T-cell (primary cell): ENCODE data around the gene PXN. TPM values are rescaled to one million over a fixed set of nuclear protein-coding genes. Genes with fewer than 3 reads are reported as not detected.

Experiments used
- ATAC-seq, 4 experiments: fragments of 200-7000 bp in 3 of 4; fragments of 150-1000 bp in 1 of 4; cut with Tn5 transposase; replicated peaks in 1 of 4; 1 replicate in 3 of 4; 2 replicates in 1 of 4; pipeline ENCODE4 v1.10.0; 2021; ENCODE audit warnings: moderate library complexity in 3 of 4, mild to moderate bottlenecking in 2 of 4, moderate number of reproducible peaks in 1 of 4
- CTCF ChIA-PET, 2 donors: fragments of 300-600 bp; sonication (Branson Sonifier 250); formaldehyde crosslinking; loops; one replicate each; lab custom pipeline; 2022; ENCODE audit warnings: antibody characterized with exemption in 2 of 2; lab: Charles Lee
- POLR2A ChIA-PET, 2 donors: fragments of 300-600 bp; sonication (Branson Sonifier 250); formaldehyde crosslinking; loops; one replicate each; lab custom pipeline; 2022; ENCODE audit warnings: antibody characterized with exemption in 2 of 2; lab: Charles Lee
- DNase-seq, 35 experiments: peaks; one replicate each; pipeline versions ENCODE4 v3.0.0 to v3.0.0-alpha.2; 2013 to 2023
- H3K27ac ChIP-seq: one replicate; pipeline ENCODE4 v1.5.1; 2013; ENCODE audit warnings: low read length
- H3K27me3 ChIP-seq, 2 experiments: replicated peaks in 1 of 2; 1 replicate in 1 of 2; 2 replicates in 1 of 2; pipeline versions ENCODE4 v1.6.1 to v1.7.0; 2013; ENCODE audit warnings: low read length in 1 of 2, mixed read lengths in 1 of 2; ENCODE audit not compliant: control insufficient read depth in 2 of 2, insufficient read depth in 2 of 2; ENCODE audit errors: extremely low read depth in 1 of 2
- H3K36me3 ChIP-seq, 2 donors: 1 replicate in 1 of 2; 2 replicates in 1 of 2; pipeline versions ENCODE4 v1.6.1 to v1.7.0; 2013; ENCODE audit warnings: low read length in 1 of 2; ENCODE audit not compliant: control insufficient read depth in 2 of 2, insufficient read depth in 1 of 2; ENCODE audit errors: extremely low read depth in 1 of 2
- H3K4me1 ChIP-seq, 2 experiments: 1 replicate in 1 of 2; 2 replicates in 1 of 2; pipeline versions ENCODE4 v1.6.1 to v1.7.0; 2013; ENCODE audit warnings: low read length in 2 of 2, mixed read lengths in 1 of 2; ENCODE audit not compliant: insufficient read depth in 2 of 2, control insufficient read depth in 1 of 2; ENCODE audit errors: extremely low read depth in 1 of 2
- H3K4me3 ChIP-seq, 2 donors: 1 replicate in 1 of 2; 2 replicates in 1 of 2; pipeline versions ENCODE4 v1.5.1 to v1.7.0; 2013; ENCODE audit warnings: mild to moderate bottlenecking in 2 of 2, low read length in 1 of 2, moderate library complexity in 1 of 2; ENCODE audit not compliant: control insufficient read depth in 1 of 2; ENCODE audit errors: extremely low read depth in 1 of 2
- H3K9me3 ChIP-seq: 2 replicates; pipeline ENCODE4 v1.7.0; 2013
- H3K27ac Mint-ChIP-seq, 2 donors: one replicate each; pipeline ENCODE4 v1.8.0; 2020 to 2021; ENCODE audit warnings: mild to moderate bottlenecking in 2 of 2, mixed read lengths in 2 of 2
- H3K27me3 Mint-ChIP-seq, 2 donors: one replicate each; pipeline ENCODE4 v1.8.0; 2021 to 2022; ENCODE audit warnings: mixed read lengths in 2 of 2
- H3K36me3 Mint-ChIP-seq: one replicate; pipeline ENCODE4 v1.8.0; 2021; ENCODE audit warnings: mixed read lengths
- H3K4me1 Mint-ChIP-seq, 3 donors: one replicate each; pipeline ENCODE4 v1.8.0; 2020 to 2022; ENCODE audit warnings: mixed read lengths in 3 of 3, mild to moderate bottlenecking in 1 of 3
- H3K4me3 Mint-ChIP-seq, 3 donors: one replicate each; pipeline ENCODE4 v1.8.0; 2020 to 2022; ENCODE audit warnings: mild to moderate bottlenecking in 3 of 3, mixed read lengths in 3 of 3, moderate library complexity in 3 of 3
- H3K9me3 Mint-ChIP-seq, 3 donors: one replicate each; pipeline ENCODE4 v1.8.0; 2020 to 2022; ENCODE audit warnings: mixed read lengths in 3 of 3
- WGBS: methylation state at CpG from one replicate; pipeline ENCODE4 v1.1.5; 2013; ENCODE audit warnings: missing lambda C conversion rate; ENCODE audit not compliant: insufficient coverage; 5-methylcytosine and 5-hydroxymethylcytosine counted together
- total RNA-seq, 35 experiments: library from RNA in 6 of 35; stranded (reverse) in 6 of 35; fragments of 120-200 nt in 1 of 35; gene quantifications; one replicate each; pipeline versions ENCODE4 v1.2.1 to v1.2.4 and lab custom pipeline; 2013 to 2026

Gene PXN
- total RNA-seq, 5 donors from 2014 or later (not counting 1 experiment from before 2014, with no cell fraction given), result 128 to 202 (median 137) TPM

DNA sequence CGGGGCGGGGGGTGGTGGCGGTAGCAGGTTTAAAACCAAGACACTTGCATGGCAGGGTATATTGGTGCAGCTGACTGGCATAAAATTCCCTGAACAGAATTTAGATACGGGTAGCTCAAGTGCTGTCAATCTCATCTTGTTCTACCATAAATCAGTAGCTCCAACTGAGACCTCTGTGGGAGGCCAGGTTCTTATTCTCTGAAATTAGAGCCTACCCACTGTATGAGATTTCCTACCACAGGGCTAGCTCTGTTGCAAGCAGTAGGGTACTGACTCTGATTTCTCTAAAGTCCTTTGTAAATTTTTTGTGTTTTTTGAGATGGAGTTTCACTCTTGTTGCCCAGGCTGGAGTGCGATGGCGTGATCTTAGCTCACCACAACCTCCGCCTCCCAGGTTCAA, 61.4 kb downstream of the PXN start:
- Mint-ChIP-seq H3K9me3 (no peaks in the 10 kb centered on the region), H3K27me3 (no peaks in the 10 kb centered on the region), H3K4me3 (no peak overlapping the region), H3K36me3 (peaks cover 6% of the 10 kb centered on the region), H3K27ac (no peak overlapping the region), H3K4me1 (peaks cover 19 to 25% (median 21%) of the 10 kb centered on the region in 3 donors)
- ChIA-PET CTCF (interaction anchor here (0.6 to 1.2 kb wide), 3 partner anchors 17 to 35 kb away, joined by 3 to 7 read pairs (median 4); no protein-coding TSS in a partner anchor), POLR2A (interaction anchor here in 1 of 2 donors (0.7 kb wide), 1 partner anchor 19 kb away, joined by 4 read pairs; no protein-coding TSS in a partner anchor)
- Histone ChIP-seq H3K36me3 (peaks cover 0 to 8% of the 10 kb centered on the region in 2 donors), H3K27me3 (no peaks in the 10 kb centered on the region), H3K9me3 (no peaks in the 10 kb centered on the region), H3K27ac (no peak overlapping the region), H3K4me3 (no peak overlapping the region), H3K4me1 (peaks cover 10 to 22% of the 10 kb centered on the region in 2 experiments)
- DNase-seq, result no peak
- no CpG with 5 or more reads among the region's 7 CpGs for WGBS
- no peak for ATAC-seq

DNA sequence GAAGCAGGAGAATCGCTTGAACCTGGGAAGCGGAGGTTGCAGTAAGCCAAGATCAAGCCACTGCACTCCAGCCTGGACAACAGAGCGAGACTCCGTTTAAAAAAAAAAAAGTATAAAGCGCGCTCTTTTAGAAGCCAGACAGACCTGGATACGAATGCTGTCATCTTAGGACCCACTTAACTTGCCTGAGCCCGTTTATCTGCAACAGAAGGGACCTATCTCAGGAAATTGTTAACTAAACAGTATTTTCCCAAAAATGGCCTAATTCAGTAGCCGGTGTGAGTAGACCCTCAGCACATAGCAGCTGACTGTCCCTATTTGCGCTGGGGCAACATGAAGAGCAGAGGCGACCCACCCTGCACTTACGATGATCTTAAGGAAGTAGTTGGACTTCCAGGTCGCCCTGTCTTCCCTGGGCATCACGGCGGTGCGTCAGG, 65.1 kb downstream of the PXN start:
- H3K36me3 Mint-ChIP-seq, result peaks cover 25% of the 10 kb centered on the region
- peaks cover 36 to 46% (median 43%) of the 10 kb centered on the region in 3 donors for H3K4me1 Mint-ChIP-seq
- H3K9me3 ChIP-seq, result no peaks in the 10 kb centered on the region
- H3K27ac Mint-ChIP-seq, result peak overlapping the region; percentile 99
- peak overlapping the region; percentile 59 for H3K27ac ChIP-seq
- no peaks in the 10 kb centered on the region for H3K27me3 ChIP-seq
- ChIA-PET CTCF (interaction anchor here in 1 of 2 donors (0.5 to 2.6 kb wide), 14 partner anchors 10 to 860 kb away, joined by 3 to 40 read pairs (median 8); partner anchors contain the start of genes POP5, PXN, RAB35 and RNU4-1), POLR2A (interaction anchor here (0.9 to 1.9 kb wide), 13 partner anchors 12 to 338 kb away, joined by 3 to 110 read pairs (median 5); partner anchors contain the start of genes RNU4-1 (in 2 of the 2), RNU4-2 (in 2 of the 2) and BICDL1 (in 1 of the 2))
- no peak for DNase-seq
- H3K27me3 Mint-ChIP-seq, result no peaks in the 10 kb centered on the region
- peaks cover 12 to 41% of the 10 kb centered on the region in 2 donors for H3K36me3 ChIP-seq
- peaks cover 11 to 37% of the 10 kb centered on the region in 2 experiments for H3K4me1 ChIP-seq
- ATAC-seq, result no peak
- H3K4me3 ChIP-seq, result peak overlapping the region; percentile 66 to 92
- H3K9me3 Mint-ChIP-seq, result no peaks in the 10 kb centered on the region
- peak overlapping the region; percentile 94 to 97 (median 96) for H3K4me3 Mint-ChIP-seq
- under 1% methylated on average over 16 of the region's 16 CpGs for WGBS

DNA sequence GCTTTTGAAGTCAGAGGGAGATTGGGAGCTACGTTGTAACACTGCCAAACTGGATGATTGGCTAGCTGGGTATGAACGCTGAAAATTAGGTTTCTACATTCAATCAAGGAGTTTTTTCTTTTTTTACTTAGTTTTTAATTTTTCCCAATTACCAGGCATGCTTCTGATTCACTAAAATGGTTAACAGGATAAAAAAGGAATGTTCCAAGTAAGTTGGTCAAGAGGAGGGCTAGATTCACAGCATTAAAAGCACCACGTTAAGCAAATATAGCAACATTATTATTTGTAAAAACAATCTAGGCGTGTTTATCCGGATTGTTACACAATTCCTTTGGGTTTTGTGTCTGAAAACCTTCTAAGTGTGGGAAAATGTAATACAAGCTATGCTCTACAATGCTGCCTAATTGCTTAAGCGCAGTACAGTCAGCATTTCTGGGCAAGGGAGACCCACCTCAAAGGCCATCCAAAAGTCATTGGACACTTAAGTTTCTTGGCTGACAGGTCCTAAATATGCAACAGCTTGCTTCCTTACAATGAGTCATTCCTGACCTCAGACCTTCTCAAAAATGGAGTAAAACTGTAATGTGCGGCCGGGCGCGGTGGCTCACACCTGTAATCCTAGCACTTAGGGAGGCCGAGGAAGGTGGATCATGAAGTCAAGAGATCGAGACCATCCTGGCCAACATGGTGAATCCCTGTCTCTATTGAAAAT, 65.8 kb downstream of the PXN start:
- ChIA-PET POLR2A (interaction anchor here (0.5 to 1.6 kb wide), 5 partner anchors 12 to 93 kb away, joined by 3 to 14 read pairs (median 6); partner anchors contain the start of gene RNU4-1 (in 1 of the 2)), CTCF (interaction anchor here in 1 of 2 donors (1.5 kb wide), 1 partner anchor 11 kb away, joined by 3 read pairs; no protein-coding TSS in a partner anchor)
- peak overlapping the region; percentile 59 for H3K27ac ChIP-seq
- no peaks in the 10 kb centered on the region for H3K9me3 Mint-ChIP-seq
- WGBS, result 11% methylated on average over 6 of the region's 12 CpGs
- peak overlapping the region; percentile 94 to 97 (median 96) for H3K4me3 Mint-ChIP-seq
- peak overlapping the region; percentile 66 to 92 for H3K4me3 ChIP-seq
- H3K4me1 ChIP-seq, result peaks cover 14 to 43% of the 10 kb centered on the region in 2 experiments
- H3K4me1 Mint-ChIP-seq, result peaks cover 42 to 50% (median 49%) of the 10 kb centered on the region in 3 donors
- DNase-seq (peak in 1 of 35 experiments; percentile 30), ATAC-seq (no peak)
- no peaks in the 10 kb centered on the region for H3K27me3 Mint-ChIP-seq
- peaks cover 12 to 41% of the 10 kb centered on the region in 2 donors for H3K36me3 ChIP-seq
- H3K27me3 ChIP-seq, result no peaks in the 10 kb centered on the region
- H3K27ac Mint-ChIP-seq, result peak overlapping the region; percentile 99
- H3K9me3 ChIP-seq, result no peaks in the 10 kb centered on the region
- peaks cover 28% of the 10 kb centered on the region for H3K36me3 Mint-ChIP-seq

DNA sequence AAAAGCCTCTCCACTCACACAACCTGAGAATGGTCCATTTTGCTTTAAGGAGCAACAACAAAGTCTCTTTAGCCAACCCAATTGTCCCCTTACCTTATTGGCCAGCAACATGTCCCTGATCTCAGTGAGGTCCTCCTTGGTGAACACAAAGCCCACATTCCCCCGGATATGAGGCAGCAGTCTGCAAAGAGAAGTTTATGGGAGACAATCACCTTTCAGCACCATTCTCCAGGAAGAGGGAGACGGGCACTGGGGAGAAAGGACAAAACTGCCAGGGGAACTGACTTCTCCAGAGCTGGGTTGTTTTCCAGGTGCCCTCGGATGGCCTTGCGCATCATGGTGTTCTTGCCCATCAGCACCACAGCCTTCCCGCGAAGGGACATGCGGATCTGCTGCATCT, 66.5 kb downstream of the PXN start:
- Mint-ChIP-seq H3K27ac (peak overlapping the region; percentile 80 to 84), H3K27me3 (no peaks in the 10 kb centered on the region), H3K4me1 (peaks cover 42 to 51% (median 50%) of the 10 kb centered on the region in 3 donors), H3K4me3 (peak overlapping the region; percentile 94 to 97 (median 96)), H3K36me3 (peaks cover 28% of the 10 kb centered on the region), H3K9me3 (no peaks in the 10 kb centered on the region)
- CTCF ChIA-PET, result no interaction called here
- Histone ChIP-seq H3K36me3 (peaks cover 12 to 41% of the 10 kb centered on the region in 2 donors), H3K27ac (peak overlapping the region; percentile 59), H3K9me3 (no peaks in the 10 kb centered on the region), H3K4me1 (peaks cover 16 to 46% of the 10 kb centered on the region in 2 experiments), H3K27me3 (no peaks in the 10 kb centered on the region), H3K4me3 (no peak overlapping the region)
- POLR2A ChIA-PET, result interaction anchor here in 1 of 2 donors (0.5 to 1.0 kb wide), 3 partner anchors 30 to 94 kb away, joined by 3 to 14 read pairs (median 6); partner anchors contain the start of gene RNU4-1
- ATAC-seq (no peak), DNase-seq (no peak)
- WGBS, result 80% methylated on average over 1 of the region's 7 CpGs

DNA sequence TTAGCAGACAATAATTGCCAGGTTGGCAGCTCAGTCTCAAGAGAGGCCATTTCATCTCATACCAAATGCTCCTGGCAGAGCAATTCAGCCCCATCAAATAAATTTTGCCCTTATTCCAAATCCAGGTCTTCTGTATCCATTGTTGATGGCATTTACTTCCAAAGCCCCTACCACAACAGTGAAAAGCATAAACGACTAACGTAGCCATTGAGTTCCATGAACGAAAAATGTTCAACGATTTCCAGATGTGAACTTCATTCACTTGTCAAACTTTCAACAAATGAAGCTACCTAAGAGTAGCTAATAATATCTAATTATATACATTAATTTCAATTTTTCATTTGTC, 68.0 kb downstream of the PXN start:
- ATAC-seq (no peak), DNase-seq (no peak)
- H3K4me1 Mint-ChIP-seq, result peaks cover 47 to 56% (median 54%) of the 10 kb centered on the region in 3 donors
- peaks cover 23 to 59% of the 10 kb centered on the region in 2 experiments for H3K4me1 ChIP-seq
- H3K4me3 ChIP-seq, result no peak overlapping the region
- no peaks in the 10 kb centered on the region for H3K9me3 ChIP-seq
- ChIA-PET CTCF (interaction anchor here (0.5 to 0.6 kb wide), 2 partner anchors 73 to 514 kb away, joined by 3 read pairs; no protein-coding TSS in a partner anchor), POLR2A (interaction anchor here (0.6 to 1.3 kb wide), 2 partner anchors 83 to 94 kb away, joined by 3 to 4 read pairs; partner anchors contain the start of gene RNU4-2 (in 1 of the 2))
- H3K27me3 Mint-ChIP-seq, result no peaks in the 10 kb centered on the region
- peaks cover 12 to 41% of the 10 kb centered on the region in 2 donors for H3K36me3 ChIP-seq
- H3K4me3 Mint-ChIP-seq, result no peak overlapping the region
- H3K27ac Mint-ChIP-seq, result peak overlapping the region in 1 of 2 donors; percentile 71
- no peaks in the 10 kb centered on the region for H3K9me3 Mint-ChIP-seq
- H3K36me3 Mint-ChIP-seq, result peaks cover 28% of the 10 kb centered on the region
- no CpG with 5 or more reads among the region's 4 CpGs for WGBS
- H3K27me3 ChIP-seq, result no peaks in the 10 kb centered on the region
- H3K27ac ChIP-seq, result no peak overlapping the region
